H9 (cell line): Measurements from ENCODE around the gene FOXF1. TPM values are rescaled to one million over a fixed set of nuclear protein-coding genes. Genes with fewer than 3 reads are reported as not detected.

Source experiments
- DNase-seq: peaks from one replicate; pipeline ENCODE4 v3.0.0-alpha.2; 2017
- H2AFZ ChIP-seq: one replicate; pipeline ENCODE4 v1.6.1; 2013; ENCODE audit warnings: mild to moderate bottlenecking, low read length, control low read depth, moderate library complexity
- H2AK5ac ChIP-seq: 2 replicates; pipeline ENCODE4 v1.6.1; 2013; ENCODE audit warnings: low read length, control low read depth, mixed read lengths; ENCODE audit not compliant: insufficient read length
- H2BK120ac ChIP-seq: one replicate; pipeline ENCODE4 v1.6.1; 2013; ENCODE audit warnings: low read depth, mild to moderate bottlenecking, low read length, control low read depth, inconsistent platforms; ENCODE audit not compliant: poor library complexity, severe bottlenecking
- H2BK12ac ChIP-seq: 2 replicates; pipeline ENCODE4 v1.6.1; 2013; ENCODE audit warnings: low read length, control low read depth, mixed read lengths, low read depth; ENCODE audit not compliant: insufficient read length
- H2BK15ac ChIP-seq: 2 replicates; pipeline ENCODE4 v1.6.1; 2013; ENCODE audit warnings: low read depth, low read length, control low read depth
- H2BK20ac ChIP-seq: one replicate; pipeline ENCODE4 v1.6.1; 2013; ENCODE audit warnings: low read depth, mild to moderate bottlenecking, low read length, control low read depth, inconsistent platforms; ENCODE audit not compliant: poor library complexity, severe bottlenecking
- H2BK5ac ChIP-seq: 2 replicates; pipeline ENCODE4 v1.6.1; 2013; ENCODE audit warnings: low read length, control low read depth, mixed read lengths; ENCODE audit not compliant: insufficient read length
- H3K14ac ChIP-seq: 2 replicates; pipeline ENCODE4 v1.6.1; 2013; ENCODE audit warnings: low read length, control low read depth; ENCODE audit not compliant: insufficient read depth
- H3K18ac ChIP-seq: 2 replicates; pipeline ENCODE4 v1.6.1; 2013; ENCODE audit warnings: low read depth, mild to moderate bottlenecking, mixed read lengths, low read length, control low read depth; ENCODE audit not compliant: insufficient read length
- H3K23ac ChIP-seq: 2 replicates; pipeline ENCODE4 v1.6.1; 2013; ENCODE audit warnings: low read length, control low read depth, mixed read lengths, low read depth; ENCODE audit not compliant: insufficient read length
- H3K23me2 ChIP-seq: 2 replicates; pipeline ENCODE4 v1.6.1; 2013; ENCODE audit warnings: low read depth, mild to moderate bottlenecking, mixed read lengths, low read length, control low read depth; ENCODE audit not compliant: insufficient read length, poor library complexity, severe bottlenecking
- H3K27ac ChIP-seq: 2 replicates; pipeline ENCODE4 v1.5.1; 2013; ENCODE audit warnings: low read length, control low read depth, mixed read lengths, low read depth; ENCODE audit not compliant: insufficient read length
- H3K27me3 ChIP-seq: 2 replicates; pipeline ENCODE4 v1.6.1; 2013; ENCODE audit warnings: low read length, control low read depth, inconsistent platforms; ENCODE audit not compliant: insufficient read depth
- H3K4ac ChIP-seq: 2 replicates; pipeline ENCODE4 v1.6.1; 2013; ENCODE audit warnings: low read depth, mild to moderate bottlenecking, control low read depth, inconsistent platforms, low read length, moderate library complexity
- H3K4me1 ChIP-seq: 2 replicates; pipeline ENCODE4 v1.6.1; 2013; ENCODE audit warnings: low read length, control low read depth, inconsistent platforms; ENCODE audit not compliant: insufficient read depth
- H3K4me2 ChIP-seq: 2 replicates; pipeline ENCODE4 v1.6.1; 2013; ENCODE audit warnings: low read length, control low read depth, mixed read lengths; ENCODE audit not compliant: insufficient read length, insufficient read depth
- H3K56ac ChIP-seq: 2 replicates; pipeline ENCODE4 v1.6.1; 2013; ENCODE audit warnings: low read depth, mild to moderate bottlenecking, mixed read lengths, low read length, control low read depth; ENCODE audit not compliant: insufficient read length
- H3K79me1 ChIP-seq: 2 replicates; pipeline ENCODE4 v1.6.1; 2013; ENCODE audit warnings: low read depth, mild to moderate bottlenecking, moderate library complexity, low read length, control low read depth, inconsistent platforms; ENCODE audit not compliant: insufficient read depth, poor library complexity, severe bottlenecking
- H3K79me2 ChIP-seq: 2 replicates; pipeline ENCODE4 v1.6.1; 2013; ENCODE audit warnings: low read length, control low read depth, inconsistent platforms; ENCODE audit not compliant: insufficient read depth
- H3K9ac ChIP-seq: 2 replicates; pipeline ENCODE4 v1.6.1; 2013; ENCODE audit warnings: low read length, control low read depth, mixed read lengths; ENCODE audit not compliant: insufficient read length; ENCODE audit errors: extremely low read depth
- H3K9me3 ChIP-seq: one replicate; pipeline ENCODE4 v1.6.1; 2013; ENCODE audit warnings: low read depth, low read length, inconsistent platforms; ENCODE audit not compliant: control insufficient read depth
- H3T11ph ChIP-seq: one replicate; pipeline ENCODE4 v1.6.1; 2013; ENCODE audit warnings: mild to moderate bottlenecking, low read length, control low read depth, inconsistent platforms
- H4K20me1 ChIP-seq: one replicate; pipeline ENCODE4 v1.6.1; 2013; ENCODE audit not compliant: control insufficient read depth, insufficient read length, insufficient read depth
- H4K5ac ChIP-seq: 2 replicates; pipeline ENCODE4 v1.6.1; 2013; ENCODE audit warnings: low read depth, mild to moderate bottlenecking, mixed read lengths, low read length, control low read depth; ENCODE audit not compliant: insufficient read length
- H4K8ac ChIP-seq: replicated peaks from 2 replicates; pipeline ENCODE4 v1.6.1; 2013; ENCODE audit warnings: low read length, control low read depth, mixed read lengths, low read depth; ENCODE audit not compliant: insufficient read length
- H4K91ac ChIP-seq: 2 replicates; pipeline ENCODE4 v1.6.1; 2013; ENCODE audit warnings: low read depth, mild to moderate bottlenecking, moderate library complexity, mixed read lengths, low read length, control low read depth; ENCODE audit not compliant: insufficient read length
- H3K27ac Mint-ChIP-seq, 3 experiments: 2 replicates in 2 of 3; 3 replicates in 1 of 3; pipeline ENCODE4 v1.8.0; 2020 to 2021; ENCODE audit warnings: mixed read lengths in 3 of 3, mild to moderate bottlenecking in 1 of 3, moderate library complexity in 1 of 3
- H3K27me3 Mint-ChIP-seq: 2 replicates; pipeline ENCODE4 v1.8.0; 2021; ENCODE audit warnings: low read depth, mild to moderate bottlenecking, moderate library complexity, mixed read lengths
- H3K36me3 Mint-ChIP-seq, 3 experiments: 2 replicates in 2 of 3; 3 replicates in 1 of 3; pipeline ENCODE4 v1.8.0; 2020 to 2021; ENCODE audit warnings: low read depth in 3 of 3, mixed read lengths in 3 of 3; ENCODE audit not compliant: insufficient read depth in 1 of 3
- H3K4me1 Mint-ChIP-seq, 2 experiments: 2 replicates each; pipeline ENCODE4 v1.8.0; 2020; ENCODE audit warnings: mixed read lengths in 2 of 2
- H3K4me3 Mint-ChIP-seq, 2 experiments: 2 replicates in 1 of 2; 3 replicates in 1 of 2; pipeline ENCODE4 v1.8.0; 2020 to 2021; ENCODE audit warnings: mild to moderate bottlenecking in 2 of 2, mixed read lengths in 2 of 2, moderate library complexity in 1 of 2
- H3K9me3 Mint-ChIP-seq, 2 experiments: 2 replicates in 1 of 2; 3 replicates in 1 of 2; pipeline ENCODE4 v1.8.0; 2020; ENCODE audit warnings: mild to moderate bottlenecking in 2 of 2, mixed read lengths in 2 of 2, moderate library complexity in 1 of 2
- WGBS: extraction: QIAGEN DNeasy Blood & Tissue Kit; methylation state at CpG from one replicate; pipeline ENCODE4 v1.1.7; 2013; ENCODE audit warnings: missing lambda C conversion rate, low lambda C conversion rate, mixed read lengths; ENCODE audit not compliant: insufficient read length; ENCODE audit errors: extremely low coverage; 5-methylcytosine and 5-hydroxymethylcytosine counted together
- total RNA-seq: library from RNA; stranded (reverse); gene quantifications from 2 replicates; pipeline ENCODE4 v1.2.1, GENCODE V29; 2021
- TF ChIP-seq, protein P1 (sequence below): fragments of 200-600 bp; sonication (generic); conservative IDR thresholded peaks from 3 replicates; pipeline ENCODE4 v1.8.0; 2021; ENCODE audit warnings: antibody characterized with exemption, mild to moderate bottlenecking

FOXF1 gene
- total RNA-seq, 1 experiment from 2014 or later: not detected

DNA sequence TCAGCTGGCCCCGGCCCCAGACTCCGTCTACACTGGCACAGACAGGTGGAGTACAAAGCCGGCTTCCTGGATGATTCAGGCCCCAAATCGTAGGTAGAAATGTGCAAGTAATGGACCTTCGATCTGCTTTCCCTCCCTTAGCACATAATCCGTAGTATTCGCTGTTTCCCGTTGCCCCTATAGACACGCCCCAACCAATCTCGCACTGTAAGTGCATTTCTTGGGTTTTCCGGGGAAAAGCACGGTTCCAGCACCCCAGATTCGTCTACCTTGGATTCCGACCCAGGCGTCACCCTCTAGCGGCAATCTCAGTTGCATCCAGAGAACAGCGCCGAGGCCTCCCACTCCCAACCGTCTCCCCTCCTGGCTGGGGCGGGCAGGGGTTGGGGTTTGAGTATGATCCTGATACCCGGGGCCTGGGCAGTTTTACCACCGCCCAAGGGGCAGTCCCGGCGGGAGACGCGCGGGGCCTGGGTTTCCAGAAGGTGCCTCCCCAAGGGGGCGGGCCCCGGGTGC is 12.1 kb upstream of the FOXF1 start:
- WGBS: no CpG with 5 or more reads among the region's 29 CpGs
- Histone ChIP-seq H4K20me1 (no peaks in the 10 kb centered on the region), H3K14ac (no peak overlapping the region), H3K23ac (no peak overlapping the region), H3K18ac (no peak overlapping the region), H3K27me3 (peaks cover 99% of the 10 kb centered on the region), H2BK20ac (no peak overlapping the region), H3K56ac (no peak overlapping the region), H3K79me1 (no peaks in the 10 kb centered on the region), H3K9ac (no peak overlapping the region), H2BK120ac (no peak overlapping the region), H2AFZ (no peak overlapping the region), H3K27ac (no peak overlapping the region), H3K4ac (no peak overlapping the region), H2BK15ac (no peak overlapping the region), H3K9me3 (no peaks in the 10 kb centered on the region), H3K4me1 (peaks cover 3% of the 10 kb centered on the region; the same call in 1 of the 2 replicates), H4K91ac (no peak overlapping the region), H3T11ph (no peak overlapping the region), H3K23me2 (no peaks in the 10 kb centered on the region), H3K4me2 (no peak overlapping the region), H2BK5ac (no peak overlapping the region), H2AK5ac (no peak overlapping the region), H4K5ac (no peak overlapping the region), H4K8ac (no peak overlapping the region), H2BK12ac (no peak overlapping the region), H3K79me2 (no peaks in the 10 kb centered on the region)
- peak; percentile 43 for DNase-seq
- peaks cover 0 to 14% of the 10 kb centered on the region in 2 experiments; a peak in 2 of 5 replicates for H3K9me3 Mint-ChIP-seq
- H3K36me3 Mint-ChIP-seq: no peaks in the 10 kb centered on the region; a peak in 1 of 7 replicates
- H3K27me3 Mint-ChIP-seq: peaks cover 99% of the 10 kb centered on the region
- TF ChIP-seq, protein P1, sequence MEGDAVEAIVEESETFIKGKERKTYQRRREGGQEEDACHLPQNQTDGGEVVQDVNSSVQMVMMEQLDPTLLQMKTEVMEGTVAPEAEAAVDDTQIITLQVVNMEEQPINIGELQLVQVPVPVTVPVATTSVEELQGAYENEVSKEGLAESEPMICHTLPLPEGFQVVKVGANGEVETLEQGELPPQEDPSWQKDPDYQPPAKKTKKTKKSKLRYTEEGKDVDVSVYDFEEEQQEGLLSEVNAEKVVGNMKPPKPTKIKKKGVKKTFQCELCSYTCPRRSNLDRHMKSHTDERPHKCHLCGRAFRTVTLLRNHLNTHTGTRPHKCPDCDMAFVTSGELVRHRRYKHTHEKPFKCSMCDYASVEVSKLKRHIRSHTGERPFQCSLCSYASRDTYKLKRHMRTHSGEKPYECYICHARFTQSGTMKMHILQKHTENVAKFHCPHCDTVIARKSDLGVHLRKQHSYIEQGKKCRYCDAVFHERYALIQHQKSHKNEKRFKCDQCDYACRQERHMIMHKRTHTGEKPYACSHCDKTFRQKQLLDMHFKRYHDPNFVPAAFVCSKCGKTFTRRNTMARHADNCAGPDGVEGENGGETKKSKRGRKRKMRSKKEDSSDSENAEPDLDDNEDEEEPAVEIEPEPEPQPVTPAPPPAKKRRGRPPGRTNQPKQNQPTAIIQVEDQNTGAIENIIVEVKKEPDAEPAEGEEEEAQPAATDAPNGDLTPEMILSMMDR: peak; percentile 36; the same call in 1 of the 3 replicates
- peaks cover 19 to 61% of the 10 kb centered on the region in 2 experiments for H3K4me1 Mint-ChIP-seq
- H3K27ac Mint-ChIP-seq: no peak overlapping the region
- peak overlapping the region in 1 of 2 experiments; percentile 76; a peak in 3 of 5 replicates for H3K4me3 Mint-ChIP-seq
